GM19468 (cell line): ENCODE results near the gene BTNL2.

ENCODE experiments used
- ATAC-seq: cut with Tn5 transposase; IDR thresholded peaks from one replicate; pipeline ENCODE4 v1.9.1; 2021; ENCODE audit warnings: mild to moderate bottlenecking, moderate library complexity, moderate number of reproducible peaks; ENCODE audit not compliant: unreplicated experiment; ENCODE audit errors: extremely low read depth

The BTNL2 gene

DNA sequence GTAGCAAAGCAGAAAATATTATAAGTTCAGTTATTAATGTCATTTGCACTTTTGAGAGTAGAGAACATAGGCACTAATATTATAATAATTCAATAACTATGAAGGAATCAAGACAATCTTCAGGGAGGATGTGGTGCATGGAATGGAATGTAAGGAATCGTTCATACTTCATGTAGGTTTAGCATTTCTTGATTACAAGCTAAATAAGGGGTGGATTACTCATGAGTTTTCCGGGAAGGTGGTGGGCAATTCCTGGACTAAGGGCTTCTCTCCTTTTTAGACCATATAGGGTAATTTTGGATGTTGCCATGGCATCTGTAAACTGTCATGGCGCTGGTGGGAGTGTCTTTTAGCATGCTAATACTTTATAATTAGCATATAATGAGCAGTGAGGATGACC, 9.1 kb upstream of the BTNL2 start:
- ATAC-seq = no peak

DNA sequence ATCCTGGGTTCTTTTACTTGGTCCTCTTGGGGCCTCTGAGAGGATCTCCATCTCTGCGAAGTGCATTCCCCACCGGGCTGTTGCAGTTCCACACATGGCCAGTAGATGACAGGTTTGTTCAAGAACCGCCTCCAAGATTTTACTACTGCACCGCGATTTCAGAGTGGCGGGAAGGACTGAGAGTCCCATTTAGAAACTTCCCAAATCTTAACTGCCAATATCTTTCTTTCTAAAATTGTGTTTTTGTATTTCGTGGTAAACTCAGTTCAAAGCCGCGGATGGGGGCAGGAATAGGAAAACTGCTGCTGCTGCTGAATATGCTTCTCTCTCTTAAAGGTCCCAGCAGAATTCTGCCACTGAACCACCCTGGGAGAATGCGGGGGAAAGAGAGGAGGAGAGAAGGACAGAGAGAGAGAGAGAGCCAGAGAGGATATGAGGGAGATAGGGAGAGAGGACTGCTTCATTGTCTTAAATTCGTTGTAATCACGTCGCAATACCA, 8.6 kb upstream of the BTNL2 start:
- ATAC-seq = no peak

DNA sequence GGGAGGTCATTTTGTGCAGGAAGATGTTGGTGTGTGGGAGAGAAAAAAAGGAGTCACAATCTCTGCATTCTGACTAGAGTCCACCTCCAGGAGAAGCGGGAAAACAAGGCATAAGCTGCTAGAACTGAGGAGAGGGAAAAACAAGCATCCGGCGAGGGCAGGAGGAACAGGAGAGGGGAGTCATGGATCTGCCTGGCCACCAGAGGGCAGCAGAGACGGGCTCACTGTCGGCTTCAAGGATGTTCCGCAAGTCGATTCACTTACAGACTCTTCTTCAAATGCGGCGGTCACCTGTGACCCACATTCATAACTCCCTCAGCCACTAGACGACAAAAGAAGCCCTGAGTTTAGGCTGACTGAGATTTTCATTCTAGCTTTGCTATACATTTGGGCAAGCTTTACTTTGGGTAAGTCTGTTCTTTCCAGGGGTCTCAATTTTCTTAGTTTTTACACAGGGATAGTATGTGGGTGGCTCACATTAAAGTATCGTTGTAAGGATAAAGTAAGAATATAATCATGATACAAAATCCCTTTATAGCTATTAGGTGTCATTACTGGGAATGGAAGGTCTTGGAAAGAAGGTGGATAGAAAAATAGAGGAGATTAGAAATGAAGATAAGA, 6.6 kb upstream of the BTNL2 start:
- no peak for ATAC-seq

DNA sequence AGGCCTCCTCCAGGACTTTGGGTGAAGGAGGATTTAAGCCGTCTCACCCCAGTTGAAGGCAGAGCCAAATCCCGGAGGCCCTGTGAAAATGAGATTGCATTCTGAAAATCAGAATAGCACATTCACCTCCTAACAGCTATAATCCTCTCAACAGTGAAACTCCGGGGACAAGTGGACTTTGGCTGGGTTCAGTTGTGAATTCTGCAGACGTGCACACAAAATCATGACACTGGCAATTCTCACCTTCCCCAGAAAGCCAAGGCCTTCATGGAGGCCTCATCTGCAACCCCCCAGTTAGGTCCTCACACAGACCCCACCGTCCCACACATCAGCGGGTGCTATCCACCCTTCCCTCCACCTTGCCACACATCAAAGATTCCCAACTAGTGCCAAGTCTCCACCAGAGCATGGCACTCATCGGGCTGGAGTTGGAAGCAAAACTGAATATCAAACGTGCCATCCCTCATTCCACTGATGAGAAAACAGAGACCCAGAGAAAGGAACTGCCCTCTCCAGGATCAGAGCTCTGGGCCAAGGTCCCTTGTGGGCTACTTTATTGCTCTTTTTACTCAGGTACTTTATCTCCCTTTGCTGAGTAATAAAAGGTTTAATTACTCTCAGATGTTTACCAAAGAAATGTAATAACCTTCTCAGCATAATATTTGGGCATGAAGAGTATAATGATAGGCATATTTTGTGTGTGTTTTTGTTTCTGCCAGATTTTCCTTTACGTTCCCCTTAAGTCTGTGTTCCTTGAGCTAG, 4.8 kb upstream of the BTNL2 start:
- no peak for ATAC-seq

DNA sequence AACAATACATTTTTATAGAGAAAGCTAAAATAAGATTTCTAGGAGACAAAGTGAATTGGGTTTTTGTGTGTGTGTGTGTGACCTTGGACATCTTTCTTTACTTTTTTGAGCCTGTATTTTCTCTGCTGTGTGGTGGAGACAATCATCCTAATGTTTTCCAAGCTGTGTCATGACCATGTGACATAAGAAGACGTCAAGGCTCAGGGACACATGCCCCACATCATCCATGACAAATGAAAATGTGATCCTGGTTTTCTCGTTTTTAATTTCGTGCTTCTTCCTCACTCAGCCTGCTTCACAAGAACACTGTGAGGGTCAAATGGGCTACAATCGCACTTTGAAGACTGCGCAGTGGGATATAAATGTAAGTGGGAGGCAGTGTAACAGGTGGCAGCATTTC, 3.9 kb upstream of the BTNL2 start:
- no peak for ATAC-seq

DNA sequence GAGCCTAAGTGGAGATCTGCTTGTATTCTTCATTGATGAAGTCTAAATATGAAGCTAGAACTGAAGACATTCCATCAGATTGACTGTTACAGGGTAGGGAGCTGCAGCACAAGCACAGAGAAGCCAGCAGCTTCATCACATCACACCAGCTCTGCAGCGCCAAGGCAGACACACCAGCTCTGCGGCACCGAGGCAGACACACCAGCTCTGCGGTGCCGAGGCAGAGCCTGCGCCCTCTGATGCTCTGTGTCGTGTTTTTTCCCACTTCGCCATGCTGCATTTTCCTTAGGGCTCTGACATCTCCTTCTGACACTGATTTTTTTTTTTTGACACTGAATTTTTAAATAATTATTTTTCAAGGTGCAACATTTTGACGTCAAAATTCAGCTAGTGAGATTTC, 784 bp downstream of the BTNL2 start:
- no peak for ATAC-seq

DNA sequence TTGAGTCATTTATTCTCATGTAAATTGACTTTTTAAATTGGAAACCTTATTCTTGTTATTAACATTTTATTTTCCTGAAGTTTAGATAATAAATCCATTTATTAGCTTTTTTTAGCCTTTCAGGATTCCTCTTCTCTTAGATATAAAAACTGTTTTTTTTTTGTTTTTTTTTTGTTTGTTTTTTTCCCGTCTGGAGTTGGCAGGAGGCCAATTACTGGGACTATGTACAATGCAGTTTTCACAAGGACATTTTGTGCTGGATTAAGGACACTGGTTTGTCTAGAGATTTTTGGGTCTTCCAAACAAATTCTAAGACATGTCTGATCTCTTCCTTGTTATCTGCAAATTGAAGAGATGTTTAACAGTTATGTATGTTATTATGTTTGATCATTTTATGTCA, 1.3 kb downstream of the BTNL2 start:
- ATAC-seq = no peak

DNA sequence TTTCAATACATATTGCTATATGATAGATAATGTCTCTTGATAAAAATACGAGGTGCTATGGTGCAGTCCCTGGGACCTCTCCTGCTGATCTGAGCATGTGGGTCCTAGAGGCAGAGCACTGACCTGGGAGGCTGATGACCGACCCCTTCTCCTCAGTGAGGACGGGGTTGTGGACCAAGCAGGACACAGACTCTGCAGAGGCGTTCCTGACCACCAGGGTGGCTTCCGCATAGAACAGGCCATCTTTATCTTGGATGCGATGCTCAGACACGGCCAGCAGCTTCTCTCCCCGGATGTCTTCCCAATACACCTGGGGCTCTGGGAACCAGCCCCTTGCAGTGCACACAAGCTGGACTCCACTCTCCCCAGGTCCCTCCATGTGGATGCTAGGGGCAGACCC, 4.2 kb downstream of the BTNL2 start:
- no peak for ATAC-seq

DNA sequence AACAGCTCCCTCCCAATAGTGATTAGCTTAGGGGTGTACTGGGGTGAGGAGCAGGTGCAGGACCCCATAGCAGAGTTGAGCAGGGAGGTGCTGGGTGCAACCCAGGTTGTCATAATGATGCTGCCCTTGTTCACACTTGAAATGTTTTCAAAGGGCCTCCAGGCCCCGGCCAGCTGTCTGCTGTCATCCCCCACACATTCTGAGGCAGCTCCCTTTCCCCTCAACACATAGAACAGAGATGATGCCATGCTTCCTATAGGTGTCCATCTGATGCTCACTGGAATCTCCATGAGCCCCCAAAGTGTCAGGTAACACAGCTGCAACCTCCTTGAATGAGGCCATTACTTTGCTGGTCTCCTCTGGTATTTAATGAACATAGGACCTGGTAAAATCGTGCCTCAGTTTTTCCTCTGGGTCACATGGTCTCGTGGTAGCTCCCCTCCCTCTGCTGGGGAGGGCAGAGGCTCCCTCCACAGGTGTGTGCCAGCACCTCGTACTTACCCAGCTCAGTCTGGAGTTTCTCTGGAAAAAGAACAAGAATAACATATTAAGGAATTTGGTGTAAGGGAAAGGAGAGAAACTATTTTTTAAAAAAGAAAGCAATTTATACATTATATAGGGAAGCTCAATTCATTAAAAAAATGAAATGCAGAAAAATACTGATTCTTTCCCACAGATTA, 5.6 kb downstream of the BTNL2 start:
- no peak for ATAC-seq

DNA sequence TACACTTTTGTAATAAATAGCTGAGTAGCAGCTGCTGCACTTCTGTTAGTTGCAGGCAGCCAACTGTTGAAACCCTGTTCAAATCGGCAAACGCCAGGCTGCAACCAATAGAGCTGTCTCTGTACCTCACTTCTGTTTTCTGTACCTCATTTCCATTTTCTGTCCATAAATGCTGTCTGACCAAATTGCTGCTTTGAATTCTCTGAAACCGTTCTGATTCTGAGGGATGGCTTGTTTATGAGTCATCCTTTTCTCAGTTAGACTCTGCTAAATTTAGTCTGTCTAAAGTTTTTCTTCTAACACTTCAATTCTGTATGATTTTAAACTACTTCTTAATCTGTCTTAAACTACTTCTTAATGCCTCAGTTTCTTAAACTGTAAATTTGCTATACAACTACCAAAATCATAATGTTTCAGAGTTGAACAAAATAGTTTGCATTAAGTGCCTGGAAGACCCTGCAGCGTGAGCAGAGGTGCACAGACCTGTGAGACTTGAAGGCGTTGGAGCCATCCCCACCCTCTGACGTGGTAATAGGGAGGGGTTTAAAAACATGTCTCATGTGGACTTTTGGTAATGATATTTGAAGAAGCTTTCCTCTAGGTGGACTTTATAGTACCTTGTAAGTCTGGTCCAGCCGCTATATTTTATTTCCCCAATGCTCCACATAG, 9.6 kb downstream of the BTNL2 start:
- no peak for ATAC-seq

DNA sequence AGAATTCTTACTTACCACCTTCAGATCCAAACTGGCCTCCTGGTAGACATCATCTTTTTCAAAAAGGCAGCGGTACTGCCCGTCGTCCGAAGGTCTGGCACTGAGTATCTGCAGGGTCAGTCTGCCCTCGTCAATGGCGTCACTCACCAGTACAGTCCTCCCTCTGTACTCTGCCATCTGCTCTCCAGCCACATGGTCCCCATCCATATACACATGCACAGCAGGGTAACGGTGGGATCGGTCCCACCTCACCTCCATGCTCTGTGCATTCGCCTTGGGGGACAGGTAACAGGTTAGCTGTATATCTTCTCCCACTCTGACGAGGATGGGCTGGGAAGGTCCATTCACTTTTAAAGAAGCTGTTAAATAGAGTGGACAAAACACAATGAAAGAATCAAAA, 11.0 kb downstream of the BTNL2 start:
- no peak for ATAC-seq

DNA sequence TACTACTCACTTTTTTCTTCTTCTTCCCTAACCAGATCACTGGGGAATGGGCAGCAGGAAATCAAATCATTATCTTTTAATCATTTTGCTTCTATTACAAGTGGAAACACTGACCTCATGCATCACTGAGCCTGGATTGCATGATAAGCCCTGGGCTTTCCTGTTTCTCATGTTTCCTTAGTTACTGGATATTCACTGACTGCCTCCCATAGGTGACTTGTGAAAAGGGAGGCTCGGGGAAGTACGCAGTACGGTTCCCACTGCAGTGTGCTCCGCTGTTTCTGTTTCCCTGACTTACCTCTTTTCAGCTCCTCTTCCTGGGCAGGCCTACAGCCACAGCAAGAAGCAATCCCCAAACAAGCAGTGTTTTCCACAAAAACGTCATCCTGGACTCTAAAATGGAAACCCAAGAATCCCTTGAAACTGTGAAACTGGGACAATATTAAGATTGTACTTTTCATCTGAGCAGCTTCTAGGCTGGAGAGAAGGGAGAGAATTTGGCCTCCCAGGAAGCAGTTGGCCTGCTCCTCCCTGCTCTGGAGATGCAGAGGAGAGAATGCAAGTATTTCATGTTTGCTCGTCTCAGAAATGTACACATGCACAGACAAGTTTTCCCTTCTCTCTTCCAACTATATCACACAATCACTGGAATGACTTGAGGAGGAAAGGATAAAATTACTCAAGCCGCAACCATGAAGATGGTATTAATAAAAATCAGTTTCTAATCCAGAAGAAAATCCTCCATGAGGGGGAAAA, 13.1 kb downstream of the BTNL2 start:
- ATAC-seq = no peak

DNA sequence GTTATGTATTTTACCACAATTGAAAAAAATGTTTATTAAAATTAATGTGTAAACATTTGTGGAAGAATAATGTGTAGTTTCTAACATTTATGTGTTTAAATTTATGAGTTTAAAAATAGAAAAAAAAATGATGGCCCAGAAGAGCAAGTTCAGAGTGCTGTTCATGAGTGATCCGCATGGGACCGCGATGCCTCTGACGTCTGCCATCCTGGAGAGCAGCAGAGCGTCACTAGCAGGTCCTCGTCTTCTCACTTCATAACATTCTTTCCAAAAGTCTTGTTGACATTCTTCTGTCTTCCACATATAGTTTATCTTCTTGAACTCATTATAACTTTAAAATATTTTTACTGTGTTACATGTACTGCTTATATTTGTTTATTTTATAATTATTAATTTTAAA, 15.5 kb downstream of the BTNL2 start:
- ATAC-seq = no peak

DNA sequence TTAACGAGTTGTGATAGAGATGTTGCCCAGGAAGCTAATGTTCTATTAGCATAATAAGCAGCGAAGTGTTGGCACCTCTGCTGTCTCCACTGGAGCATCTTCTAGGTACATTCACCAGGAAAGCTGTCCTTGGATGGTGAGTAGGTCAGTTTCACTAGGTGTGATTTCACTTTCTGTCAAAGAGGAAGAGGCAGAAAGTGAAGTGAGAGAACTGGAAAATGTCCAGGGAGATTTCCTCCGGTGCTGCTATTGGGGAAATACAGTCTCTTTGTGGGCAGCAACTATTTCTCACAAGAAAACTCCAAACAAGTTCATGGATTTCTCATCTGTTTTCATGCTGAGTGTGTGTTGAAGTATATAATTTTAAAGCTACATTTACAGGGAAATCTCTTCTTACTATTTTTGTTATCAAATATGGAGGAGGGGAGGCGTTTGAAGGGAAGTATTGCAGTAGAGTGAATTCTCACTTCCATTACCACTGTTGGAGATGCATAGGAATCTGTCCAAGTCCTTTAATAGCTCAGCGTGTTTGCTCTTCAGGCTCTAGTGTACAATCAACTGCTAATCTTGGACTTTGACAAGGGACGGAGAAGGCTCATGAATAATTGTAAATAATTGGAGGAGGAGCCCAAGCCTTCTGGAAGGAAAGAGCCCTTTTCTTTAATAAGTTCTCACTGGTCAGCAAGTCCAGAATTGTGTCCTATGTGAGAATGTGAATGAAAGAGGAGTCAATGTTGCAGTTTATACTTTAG, 19.2 kb downstream of the BTNL2 start:
- no peak for ATAC-seq

DNA sequence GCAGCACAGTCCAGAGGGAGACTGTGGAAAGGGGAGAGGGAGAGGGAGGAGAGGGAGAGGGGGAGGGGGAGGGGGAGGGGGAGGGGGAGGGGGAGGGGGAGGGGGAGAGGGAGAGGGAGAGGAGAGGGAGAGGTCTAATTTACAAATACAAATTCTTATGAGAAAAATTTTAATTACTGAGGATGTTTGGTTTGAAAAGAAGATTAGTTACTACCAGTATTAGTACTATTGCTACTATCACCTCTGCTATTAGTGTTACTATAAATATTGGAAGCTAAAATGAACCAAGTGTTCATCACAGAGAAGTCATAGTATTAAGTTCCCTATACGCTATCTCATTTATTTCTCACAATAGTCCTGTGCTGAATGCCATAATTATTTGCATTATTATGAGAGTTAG, 20.9 kb downstream of the BTNL2 start:
- no peak for ATAC-seq

DNA sequence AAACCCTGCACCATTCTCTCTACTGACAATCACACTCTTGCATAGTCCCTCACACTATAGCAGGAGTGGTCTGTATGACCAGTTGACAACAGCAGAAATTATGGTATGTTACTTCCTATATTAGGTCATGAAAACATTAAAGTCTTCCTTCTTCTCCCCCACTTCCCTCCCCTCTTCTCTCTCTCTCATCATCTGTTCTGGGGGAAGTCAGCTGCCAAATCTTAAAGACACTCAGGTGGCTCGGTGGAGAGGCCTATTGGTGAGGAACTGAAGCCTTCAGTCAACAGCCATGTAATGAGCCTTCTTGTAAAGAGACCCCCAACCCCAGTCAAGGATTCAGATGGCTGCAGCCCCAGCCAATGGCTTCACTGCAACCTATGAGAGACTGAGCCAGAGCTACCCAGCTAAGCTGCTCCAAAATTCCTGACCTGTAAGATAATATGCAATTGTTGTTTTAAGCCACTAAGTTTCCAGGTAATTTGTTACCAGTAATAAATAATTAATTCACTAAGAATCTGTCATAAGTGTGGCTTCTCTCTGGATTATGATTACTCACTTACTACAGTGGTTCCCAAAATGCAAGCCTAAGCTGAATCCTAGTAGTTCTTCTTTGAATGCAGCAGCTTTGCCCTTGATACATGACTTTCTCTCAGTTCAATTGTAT, 24.1 kb downstream of the BTNL2 start:
- no peak for ATAC-seq

DNA sequence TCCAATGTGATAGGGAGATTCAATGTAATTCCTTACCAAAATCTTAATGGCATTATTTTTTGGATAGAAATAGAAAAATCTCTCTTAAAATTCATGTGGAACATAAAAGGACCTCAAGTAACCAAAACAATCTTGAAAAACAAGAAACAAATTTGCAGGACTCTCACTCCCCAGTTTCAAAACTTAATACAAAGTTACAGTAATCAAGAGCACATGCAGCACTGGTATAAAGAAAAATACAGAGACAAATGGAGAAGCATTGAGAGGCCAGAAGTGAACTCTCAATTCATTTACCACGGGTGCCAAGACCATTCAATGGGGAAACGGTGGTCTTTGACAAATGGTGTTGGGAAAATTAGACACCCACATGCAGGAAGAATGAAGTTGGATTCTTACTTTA, 27.4 kb downstream of the BTNL2 start:
- no peak for ATAC-seq

DNA sequence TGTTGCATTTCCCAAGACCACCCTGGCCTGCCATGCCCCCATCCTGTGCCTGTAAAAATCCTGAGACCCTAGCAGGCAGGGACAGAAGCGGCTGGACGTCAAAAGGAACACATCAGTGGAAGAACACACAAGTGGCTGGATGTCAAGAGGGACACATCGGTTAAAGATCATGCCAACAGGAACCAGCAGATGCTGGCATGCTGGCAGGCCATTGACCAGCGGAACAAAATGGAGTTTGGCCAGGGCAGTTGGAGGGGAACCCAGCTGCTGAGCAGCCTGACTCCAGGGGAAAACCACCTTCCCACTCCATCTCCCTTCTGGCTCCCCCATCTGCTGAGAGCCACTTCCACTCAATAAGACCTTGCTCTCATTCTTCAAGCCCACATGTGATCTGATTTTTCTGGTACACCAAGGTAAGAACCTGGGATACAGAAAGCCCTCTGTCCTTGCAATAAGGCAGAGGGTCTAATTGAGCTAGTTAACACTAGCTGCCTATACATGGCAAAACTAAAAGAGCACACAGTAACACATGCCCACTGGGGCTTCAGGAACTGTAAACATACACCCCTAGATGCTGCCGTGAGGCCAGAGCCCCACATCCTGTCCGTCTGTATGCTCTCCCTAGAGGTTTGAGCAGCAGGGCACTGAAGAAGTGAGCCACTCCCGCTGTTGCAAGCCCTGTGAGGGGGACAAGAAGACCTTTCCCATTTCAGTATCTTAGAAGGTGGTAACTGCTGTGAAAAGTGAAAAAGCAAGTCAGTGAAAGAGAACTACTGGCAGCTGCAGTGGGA, 31.0 kb downstream of the BTNL2 start:
- ATAC-seq = no peak
